ENCODE measurements around the gene SSR3.
"Not testable (repeated sequence)": the region's sequence is repeated elsewhere in the genome, so short reads cannot be mapped to it uniquely, and the experiment has no call there.

Gene SSR3

DNA sequence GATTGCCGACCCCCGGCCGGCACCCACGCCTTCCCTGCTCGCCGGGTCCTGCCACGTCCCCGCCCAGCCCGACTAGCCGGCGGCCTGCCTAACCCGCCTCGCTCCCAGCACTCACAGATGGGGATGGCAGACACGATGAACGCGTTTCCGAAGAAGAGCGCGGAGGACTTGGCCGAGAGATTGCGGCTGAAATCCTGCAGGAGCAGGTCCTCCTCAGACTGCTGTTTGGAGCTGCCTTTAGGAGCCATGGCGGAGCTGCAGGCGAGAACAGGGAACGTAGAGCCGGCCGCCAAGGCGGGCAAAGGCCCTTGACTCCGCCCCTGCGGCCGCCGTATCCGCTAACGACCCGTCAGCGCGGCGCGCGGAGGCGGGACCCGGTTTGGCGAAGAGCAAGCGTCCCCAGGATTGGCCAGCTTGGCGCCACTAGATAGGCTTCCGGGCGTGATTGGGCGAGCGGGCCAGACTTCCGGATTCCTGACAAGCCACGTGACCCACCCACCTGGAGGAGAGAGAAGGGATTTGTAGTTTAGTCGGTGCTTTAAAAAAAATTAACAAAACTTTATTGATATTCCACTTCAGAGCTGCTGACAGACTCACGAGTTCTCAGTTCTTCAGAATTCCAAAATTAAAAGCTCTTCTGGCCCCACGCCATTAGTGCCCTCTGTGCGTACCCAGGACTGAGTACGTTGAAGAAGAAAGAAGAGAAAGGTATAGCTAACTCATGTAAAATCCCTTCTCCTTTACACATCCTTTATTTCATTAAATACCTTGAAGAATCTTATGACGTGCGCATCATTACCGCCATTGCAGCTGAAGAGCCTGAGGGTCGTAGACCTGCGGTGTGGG is at the start of gene SSR3:
SSR3 (minus strand) TSS at position 276 of the 846 bp plus-strand sequence; CDS start at position 248, 28 bp downstream.
- DNase-seq (ENCODE audit: low spot score) = peak; percentile 99

DNA sequence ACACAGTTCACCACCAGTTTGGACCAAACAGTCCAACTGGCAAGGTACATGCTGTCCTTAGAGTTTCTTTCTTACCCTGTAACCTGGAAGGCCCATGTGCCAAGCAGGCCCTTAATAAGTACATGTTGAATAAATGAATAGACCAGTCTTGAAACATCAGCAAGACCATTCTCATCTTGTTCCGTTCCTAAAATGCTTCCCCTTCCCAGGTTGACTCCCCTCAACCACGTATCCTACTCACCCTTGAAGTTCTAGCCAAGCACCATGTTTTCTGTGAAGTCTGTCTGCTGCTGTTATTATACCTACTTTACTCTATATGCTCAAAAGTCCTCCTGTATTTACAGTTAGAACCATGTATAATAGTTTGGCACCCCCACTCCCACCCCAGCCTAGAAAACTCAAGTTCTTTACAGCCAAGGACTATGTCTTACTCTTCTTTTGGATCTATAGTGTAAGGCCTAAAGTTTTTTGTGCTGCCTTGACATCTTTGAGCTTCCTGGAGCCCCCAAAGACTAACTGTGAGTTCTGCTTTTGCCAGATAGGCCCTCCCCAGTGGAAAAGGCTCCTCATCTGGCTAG is 49.2 kb upstream of the SSR3 start:
- no peak for DNase-seq (ENCODE audit: low spot score)

DNA sequence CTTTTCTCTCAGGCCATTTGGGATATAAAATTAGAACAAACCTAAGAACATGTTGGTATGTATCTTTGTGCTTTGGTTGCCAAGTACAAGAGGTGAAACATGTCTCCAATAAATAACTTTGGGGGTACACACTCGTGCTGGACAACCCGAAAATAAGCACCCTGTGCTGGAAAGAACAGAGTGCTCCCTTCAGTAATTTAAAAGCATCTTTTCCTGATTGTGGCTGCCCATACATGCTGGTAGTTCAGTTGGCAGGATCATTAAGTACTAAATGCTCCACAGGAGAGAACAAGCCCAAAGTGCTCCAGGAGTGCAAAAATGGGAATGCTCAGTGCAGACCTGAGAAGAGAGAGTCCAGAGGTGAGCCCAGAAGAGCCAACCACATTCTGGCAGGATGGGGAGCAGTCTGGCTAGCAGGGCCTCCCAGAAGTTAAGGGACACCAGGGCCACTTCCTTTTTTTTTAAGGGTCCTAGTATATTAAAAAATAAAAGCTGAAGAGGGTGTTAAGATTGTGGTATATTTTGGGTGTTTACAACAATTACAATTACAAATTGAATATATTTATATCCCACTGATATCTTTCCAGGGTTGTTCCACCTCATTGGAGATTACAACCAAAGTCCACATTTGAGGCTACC is 48.6 kb upstream of the SSR3 start:
- DNase-seq (ENCODE audit: low spot score) = no peak

DNA sequence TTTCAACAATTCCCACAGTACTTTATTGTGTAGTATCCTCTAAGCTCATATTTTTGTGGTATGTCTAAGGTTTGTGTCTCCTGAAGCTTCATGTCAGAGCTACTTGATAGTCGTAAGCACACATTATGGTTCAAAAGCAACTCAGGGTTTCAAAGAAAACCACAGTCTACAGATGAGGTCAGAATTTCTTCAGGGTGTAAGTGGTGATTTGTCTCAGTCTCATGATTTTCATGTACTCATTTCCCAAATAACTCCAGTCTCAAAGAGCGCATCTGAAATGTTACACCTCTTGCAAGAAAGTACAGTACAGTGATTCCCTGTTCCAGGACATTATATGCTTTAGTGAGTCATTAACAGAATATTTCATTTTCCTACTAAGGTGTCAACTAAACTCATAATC is 47.5 kb upstream of the SSR3 start:
- no peak for DNase-seq (ENCODE audit: low spot score)

DNA sequence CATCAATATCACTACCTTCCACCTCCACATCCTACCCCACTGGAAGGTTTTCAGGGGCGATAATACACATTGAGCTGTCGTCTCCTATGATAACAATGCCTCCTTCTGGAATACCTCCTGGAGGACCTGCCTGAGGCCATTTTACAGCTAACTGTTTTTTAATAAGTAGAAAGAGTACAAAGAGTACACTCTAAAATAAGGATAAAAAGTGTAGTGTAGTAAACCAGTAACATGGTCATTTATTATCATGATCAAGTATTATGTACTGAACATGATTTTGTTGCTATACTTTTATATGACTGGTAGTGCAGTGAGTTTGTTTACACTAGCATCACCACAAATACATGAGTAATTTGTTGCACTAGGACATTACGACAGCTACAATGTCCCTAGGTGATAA is 46.6 kb upstream of the SSR3 start:
- DNase-seq (ENCODE audit: low spot score) = no peak

DNA sequence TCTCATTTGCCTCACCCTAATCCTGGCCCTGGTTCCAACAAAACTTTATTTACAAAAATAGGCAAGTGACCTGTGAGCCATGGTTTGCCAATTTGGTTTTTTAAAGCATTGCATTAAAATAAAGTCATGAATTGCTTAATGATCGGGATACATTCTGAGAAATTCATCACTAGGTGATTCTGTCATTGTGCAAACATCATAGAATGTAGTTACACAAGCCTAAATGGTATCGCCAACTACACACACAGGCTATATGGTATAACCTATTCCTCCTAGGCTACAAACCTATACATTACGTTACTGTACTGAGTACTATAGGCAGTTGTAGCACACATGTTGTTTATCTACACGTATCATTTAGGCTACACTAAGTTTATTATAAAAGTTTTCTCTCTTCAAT is 45.9 kb upstream of the SSR3 start:
- DNase-seq (ENCODE audit: low spot score) = no peak

DNA sequence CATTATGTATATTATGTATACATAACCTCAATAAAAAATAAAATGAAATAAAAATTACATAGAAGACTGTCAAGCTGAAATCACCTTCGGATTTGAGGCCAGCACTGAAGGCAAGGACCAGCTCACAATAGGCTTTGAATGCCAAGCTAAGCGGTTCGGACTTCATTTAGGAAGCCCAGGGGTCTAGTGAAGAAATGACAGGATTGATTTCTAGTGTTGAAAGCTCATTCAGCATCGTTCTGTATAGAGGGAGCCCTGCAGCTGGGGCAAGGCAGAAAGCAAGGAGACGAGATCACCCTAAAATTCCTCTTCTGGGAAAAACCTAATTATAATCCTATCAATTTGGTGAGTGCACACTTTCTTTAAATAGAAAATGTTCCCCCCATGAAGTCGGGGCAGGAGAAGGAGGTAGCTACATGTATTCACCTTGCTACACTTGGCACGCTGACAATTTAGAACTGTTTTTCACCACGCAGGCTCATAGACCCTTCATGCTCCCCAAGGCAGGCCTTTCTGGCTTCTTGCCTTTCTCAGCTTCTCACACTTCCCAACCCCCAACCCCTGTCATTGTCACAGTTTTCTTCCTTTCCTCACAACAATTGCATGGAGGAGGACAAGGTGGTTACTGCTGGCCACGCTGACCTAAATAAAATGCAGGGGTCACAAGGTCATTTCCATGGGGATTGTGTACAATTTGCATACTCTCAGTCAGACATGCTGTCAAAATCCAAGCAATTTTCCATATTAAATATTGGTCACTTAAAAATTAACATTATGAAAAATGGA is 44.4 kb upstream of the SSR3 start:
- DNase-seq (ENCODE audit: low spot score) = no peak

DNA sequence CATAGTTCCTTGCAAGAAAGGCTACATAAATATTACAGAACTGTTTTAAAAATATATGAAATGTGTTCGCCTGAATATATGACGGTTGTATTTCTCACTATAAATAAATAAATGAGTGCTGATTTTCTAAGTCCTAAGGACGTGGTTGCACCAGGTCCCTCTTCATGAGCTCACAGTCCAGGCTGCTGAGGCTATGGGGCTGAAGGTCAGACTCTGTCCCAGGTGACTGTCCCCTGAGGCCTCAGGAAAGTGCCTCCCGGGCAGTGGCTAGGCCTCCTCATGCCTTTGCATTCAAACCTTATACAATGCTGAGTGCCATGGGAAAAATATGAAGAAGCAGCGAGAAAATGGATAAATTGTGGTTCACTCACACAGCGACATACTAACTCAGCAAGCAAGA is 43.5 kb upstream of the SSR3 start:
- no peak for DNase-seq (ENCODE audit: low spot score)

DNA sequence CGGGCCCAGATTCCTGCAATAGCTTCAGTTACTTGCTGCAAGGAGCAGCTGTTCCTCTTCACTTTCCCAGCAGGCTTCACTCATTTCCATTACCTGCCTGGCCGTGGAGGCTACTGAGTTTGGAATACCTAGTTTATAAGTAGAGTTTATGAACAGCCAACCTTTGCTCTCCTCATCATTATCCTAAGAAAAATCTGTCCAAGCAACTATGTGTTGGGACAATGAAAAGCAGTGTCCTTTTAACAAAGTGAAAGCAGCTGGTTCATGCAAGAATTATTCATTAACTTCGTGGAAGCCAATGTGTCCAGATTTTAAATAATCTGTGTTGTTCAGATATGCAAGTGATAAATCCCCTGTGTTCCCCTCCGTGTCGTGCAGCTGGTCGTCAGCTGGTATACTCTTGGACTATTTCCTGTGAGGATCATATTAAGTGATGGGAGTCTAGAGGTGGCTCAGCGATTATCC is 39.3 kb upstream of the SSR3 start:
- no peak for DNase-seq (ENCODE audit: low spot score)

DNA sequence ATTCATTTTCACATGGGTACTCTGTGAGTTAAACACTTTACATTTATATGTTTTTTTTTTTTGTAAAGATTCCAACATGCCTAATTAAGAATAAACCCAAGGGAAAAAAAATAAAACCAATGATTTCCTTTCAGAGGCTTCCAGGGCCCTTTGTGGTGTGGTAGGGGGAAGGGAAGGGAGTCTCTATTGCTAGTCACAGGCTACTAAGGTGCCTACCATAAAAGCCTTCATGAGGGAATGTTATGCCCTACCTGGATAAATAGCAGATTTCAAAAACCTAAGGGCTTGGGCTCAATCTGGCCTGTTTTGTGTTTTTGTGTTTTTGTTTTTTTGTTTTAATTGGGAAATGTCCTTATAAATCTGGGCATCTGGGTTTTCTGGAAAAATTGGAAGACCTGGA is 38.9 kb upstream of the SSR3 start:
- DNase-seq (ENCODE audit: low spot score) = no peak

DNA sequence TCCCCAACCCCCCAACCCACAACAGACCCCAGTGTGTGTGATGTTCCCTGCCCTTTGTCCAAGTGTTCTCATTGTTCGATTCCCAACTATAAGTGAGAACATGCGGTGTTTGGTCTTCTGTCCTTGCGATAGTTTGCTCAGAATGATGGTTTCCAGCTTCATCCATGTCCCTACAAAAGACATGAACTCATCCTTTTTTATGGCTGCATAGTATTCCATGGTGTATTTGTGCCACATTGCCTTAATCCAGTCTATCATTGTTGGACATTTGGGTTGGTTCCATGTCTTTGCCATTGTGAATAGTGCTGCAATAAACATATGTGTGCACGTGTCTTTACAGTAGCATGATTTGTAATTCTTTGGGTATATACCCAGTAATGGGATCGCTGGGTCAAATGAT is 34.9 kb upstream of the SSR3 start:
- not testable (repeated sequence) for DNase-seq (ENCODE audit: low spot score)

DNA sequence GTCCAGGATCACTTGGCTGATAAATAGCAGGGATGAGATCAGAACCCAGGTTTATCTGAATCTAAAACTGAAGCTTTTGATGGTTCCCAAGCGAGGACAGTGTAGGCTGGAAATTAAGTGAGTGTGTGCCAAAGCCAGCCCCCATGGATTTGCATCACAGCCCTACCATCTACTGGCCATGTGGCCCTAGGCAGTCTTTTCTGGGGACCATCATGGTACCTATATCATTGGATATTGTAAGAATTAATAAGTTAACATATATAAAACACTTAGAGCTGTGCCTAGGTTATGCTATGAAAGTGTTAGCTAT is 32.8 kb upstream of the SSR3 start:
- DNase-seq (ENCODE audit: low spot score) = no peak

DNA sequence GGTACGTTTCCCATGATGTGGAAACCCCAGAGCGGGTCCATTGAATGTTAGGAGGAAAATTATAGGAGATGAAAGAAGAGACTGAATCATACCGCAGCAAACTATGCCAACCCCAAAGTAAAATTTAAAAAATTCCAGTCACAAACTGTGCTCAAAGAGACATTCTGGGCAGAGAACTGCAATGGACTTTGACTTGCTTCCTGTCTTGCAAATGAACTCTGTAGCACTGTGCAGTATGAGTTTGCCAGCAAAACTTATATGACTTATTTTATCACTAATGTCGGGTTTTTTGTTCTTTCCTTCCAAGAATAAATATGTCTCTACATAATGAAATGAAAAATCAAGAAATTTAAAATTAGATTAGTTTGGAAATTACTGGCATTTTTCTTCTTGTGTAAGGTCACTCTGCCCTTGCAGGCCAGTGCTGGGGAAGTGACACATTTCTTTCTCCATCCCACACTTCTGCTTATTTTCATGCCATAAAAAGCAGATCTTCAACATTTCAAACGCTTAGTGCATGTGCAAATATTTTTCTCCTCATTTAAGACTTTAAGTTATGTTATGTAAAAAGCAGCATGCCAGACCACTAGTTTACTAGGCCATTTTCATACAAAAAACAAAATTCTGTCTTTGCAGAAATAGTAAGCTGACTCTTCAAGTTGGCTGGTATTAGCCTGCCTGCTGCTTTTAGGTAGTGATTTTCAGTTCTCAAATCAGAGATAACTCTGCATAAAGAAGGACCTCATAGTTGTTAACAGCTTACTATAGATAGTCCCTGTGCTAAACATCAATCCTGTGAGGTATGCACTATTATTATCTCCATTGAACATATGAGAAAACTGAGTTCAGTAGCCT is 32.2 kb upstream of the SSR3 start:
- no peak for DNase-seq (ENCODE audit: low spot score)

DNA sequence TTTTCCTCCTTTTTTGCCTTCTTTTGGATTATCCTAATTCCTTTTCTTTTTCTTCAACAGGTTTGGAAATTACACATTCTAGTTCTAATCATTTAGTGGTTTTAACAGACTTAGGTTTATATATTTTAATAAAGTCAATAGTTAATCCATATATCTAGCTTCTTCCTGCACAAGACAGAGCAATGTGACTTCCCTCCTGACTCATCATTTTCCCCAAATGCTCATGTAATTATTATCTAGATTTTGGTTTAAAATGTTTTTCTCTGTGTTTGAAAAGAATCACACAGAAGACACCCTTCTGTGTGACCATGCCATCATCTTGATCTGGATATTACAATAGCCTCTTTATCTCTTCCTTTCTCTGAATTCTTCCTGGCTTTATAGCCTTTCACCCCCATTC is 28.6 kb upstream of the SSR3 start:
- DNase-seq (ENCODE audit: low spot score) = no peak

DNA sequence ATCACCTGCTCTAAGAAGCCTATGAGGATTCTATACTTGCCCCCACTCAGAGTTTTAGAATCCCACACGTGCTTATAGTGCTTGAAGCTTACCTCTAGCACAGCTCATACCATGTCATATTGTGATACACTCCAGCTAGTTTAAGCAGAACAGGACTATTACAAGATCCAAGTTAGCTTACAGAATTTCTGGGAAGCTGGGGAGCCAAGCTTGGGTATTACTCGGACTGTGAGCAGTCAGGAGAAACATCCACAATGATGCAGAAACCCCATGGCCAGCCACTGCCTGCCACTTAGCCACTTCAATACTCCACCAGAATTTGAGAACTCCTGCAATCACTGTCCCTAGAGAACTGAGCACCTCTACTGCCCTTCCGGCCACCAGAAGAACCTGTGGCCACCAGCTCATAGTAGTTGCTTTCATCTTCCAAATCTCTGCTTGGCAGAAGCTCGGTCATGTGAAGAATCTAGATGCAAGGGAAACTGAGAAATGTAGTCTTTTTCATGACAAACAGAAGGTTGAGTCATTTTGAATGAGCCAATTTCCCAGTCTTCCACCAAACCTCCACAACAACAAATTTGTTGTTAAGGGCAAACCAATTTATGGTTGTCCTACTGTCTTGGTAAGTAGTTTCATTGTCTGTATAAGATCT is 27.7 kb upstream of the SSR3 start:
- DNase-seq (ENCODE audit: low spot score) = no peak

DNA sequence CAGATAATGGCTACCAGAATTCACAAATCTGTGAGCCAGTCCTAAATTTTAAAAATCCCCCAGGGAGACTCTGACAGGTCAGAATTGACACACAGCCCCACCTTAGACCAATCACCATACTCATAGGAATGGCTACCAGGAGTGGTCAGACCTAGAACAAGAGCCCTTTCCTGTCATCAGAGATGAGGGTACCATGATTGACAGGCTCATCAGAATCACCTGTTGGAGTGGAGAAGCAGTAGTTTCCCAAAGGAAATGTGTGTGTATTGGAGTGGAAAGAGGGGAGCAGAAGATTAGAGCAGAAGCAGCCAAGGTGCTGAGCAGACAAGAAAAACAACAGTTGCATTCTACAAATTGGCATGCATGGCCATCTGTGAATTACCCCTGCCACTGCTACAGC is 27.0 kb upstream of the SSR3 start:
- no peak for DNase-seq (ENCODE audit: low spot score)

DNA sequence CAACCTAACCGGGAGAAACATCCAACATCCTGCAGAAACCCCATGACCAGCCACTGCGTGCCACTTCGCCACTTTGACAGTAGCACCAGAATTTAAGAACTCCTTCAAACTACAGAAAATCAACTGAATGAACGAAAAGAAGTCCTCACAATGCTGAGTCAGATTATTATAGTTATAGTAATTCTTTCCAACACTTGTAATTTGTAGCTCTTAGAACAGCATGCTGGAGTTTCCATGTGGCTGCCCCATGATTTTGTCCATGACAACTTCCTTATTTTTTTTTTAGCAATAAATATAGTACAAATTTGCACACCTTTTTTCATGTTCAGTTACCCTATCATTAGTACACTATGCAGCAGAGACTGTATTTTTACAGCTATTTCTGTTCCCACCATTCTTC is 26.1 kb upstream of the SSR3 start:
- DNase-seq (ENCODE audit: low spot score) = no peak

DNA sequence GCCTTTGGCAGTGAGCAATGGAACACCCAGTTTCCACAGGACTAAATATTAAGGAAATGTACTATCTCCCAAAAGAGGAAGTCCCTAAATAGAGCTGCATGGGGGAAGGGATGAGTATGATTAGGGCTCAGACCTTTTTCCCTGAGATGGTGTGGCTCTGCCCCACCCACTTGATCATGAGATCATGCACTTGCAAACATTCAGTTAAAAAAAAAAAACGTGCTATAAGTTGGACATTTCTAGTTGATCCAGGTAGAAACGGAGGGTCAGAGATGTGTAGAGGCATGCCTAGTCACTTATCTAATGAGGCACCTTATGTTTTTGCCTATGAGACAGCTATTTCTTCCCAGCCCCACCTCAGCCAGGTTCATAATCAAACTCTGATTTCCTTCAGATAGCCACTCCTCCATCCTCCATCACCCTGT is 24.5 kb upstream of the SSR3 start:
- no peak for DNase-seq (ENCODE audit: low spot score)

DNA sequence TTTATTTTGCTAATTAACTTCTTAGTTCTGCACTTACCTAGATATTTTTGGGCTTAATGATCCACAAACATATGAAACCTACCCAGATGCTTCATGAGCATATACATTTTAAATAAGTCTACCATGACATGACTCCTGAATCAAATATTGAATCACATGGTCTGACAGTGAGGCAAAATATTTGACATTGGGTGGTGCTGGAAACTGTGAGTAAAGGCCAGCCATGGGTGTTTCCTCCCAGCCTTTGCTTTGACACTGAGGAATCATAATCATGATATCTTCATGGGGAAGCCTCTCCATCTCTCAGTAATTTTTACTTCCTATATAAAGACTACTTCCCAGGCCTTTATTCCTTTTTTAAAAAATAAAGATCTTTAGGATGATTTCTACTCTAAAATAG is 22.8 kb upstream of the SSR3 start:
- no peak for DNase-seq (ENCODE audit: low spot score)

DNA sequence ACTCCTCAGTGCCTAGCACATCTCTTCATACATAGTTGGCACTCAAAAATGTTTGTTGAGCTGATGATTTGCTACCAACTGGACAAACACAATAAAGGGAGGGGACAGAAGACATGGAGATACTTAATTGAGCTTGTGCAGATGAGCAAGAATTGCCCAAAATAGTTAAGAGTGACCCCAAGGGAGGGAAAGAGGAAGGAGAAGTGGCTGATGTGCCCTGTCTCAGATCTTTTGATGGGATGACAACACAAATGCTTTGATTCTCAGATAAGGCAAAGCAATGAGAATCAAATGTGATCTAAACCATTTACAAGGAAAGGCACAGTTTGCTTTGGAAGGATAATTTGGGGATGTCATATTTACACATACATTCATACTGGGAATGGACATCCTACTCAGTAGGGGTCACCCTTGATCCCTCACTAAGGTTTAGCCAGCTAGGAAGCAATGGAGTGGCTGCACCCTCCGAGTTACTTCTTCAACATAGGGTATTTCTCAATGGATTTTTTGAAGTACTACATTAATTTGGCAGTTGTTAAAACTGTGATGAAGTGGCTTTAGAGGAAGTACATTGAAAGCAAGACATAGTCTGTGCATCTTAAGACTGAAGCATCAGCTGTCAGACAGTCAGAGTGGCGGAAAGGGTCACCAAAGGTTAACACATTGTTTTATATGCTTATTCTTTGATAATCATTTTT is 21.9 kb upstream of the SSR3 start:
- DNase-seq (ENCODE audit: low spot score) = no peak

DNA sequence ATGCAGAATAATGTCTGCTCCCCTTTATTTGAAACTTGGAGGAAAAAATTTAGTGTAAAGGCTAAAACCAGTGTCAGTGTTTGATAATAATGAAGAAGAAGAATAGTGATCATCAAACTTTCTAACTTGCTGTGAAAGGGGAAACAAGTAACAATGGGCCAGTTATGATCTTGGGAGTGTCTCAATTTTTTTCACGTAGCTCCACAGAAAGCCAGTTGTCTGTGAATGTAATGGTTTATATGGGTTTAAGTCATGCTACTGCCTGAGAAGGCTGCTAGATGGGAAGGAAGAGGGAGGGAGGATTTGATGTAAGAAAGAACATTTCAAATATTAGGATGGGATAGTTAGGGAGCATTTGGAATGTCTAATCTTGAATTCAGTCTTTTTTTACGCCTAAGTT is 21.1 kb upstream of the SSR3 start:
- DNase-seq (ENCODE audit: low spot score) = no peak
